GM19099 (cell line): ENCODE results near the gene TMEM59.

Source experiments
- POLR2A ChIP-seq: IDR thresholded peaks from 3 replicates; pipeline ENCODE4 v1.6.1; 2011; ENCODE audit warnings: low read depth; ENCODE audit not compliant: insufficient read length; ENCODE audit errors: extremely low read depth

Gene TMEM59, protein sequence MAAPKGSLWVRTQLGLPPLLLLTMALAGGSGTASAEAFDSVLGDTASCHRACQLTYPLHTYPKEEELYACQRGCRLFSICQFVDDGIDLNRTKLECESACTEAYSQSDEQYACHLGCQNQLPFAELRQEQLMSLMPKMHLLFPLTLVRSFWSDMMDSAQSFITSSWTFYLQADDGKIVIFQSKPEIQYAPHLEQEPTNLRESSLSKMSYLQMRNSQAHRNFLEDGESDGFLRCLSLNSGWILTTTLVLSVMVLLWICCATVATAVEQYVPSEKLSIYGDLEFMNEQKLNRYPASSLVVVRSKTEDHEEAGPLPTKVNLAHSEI

DNA sequence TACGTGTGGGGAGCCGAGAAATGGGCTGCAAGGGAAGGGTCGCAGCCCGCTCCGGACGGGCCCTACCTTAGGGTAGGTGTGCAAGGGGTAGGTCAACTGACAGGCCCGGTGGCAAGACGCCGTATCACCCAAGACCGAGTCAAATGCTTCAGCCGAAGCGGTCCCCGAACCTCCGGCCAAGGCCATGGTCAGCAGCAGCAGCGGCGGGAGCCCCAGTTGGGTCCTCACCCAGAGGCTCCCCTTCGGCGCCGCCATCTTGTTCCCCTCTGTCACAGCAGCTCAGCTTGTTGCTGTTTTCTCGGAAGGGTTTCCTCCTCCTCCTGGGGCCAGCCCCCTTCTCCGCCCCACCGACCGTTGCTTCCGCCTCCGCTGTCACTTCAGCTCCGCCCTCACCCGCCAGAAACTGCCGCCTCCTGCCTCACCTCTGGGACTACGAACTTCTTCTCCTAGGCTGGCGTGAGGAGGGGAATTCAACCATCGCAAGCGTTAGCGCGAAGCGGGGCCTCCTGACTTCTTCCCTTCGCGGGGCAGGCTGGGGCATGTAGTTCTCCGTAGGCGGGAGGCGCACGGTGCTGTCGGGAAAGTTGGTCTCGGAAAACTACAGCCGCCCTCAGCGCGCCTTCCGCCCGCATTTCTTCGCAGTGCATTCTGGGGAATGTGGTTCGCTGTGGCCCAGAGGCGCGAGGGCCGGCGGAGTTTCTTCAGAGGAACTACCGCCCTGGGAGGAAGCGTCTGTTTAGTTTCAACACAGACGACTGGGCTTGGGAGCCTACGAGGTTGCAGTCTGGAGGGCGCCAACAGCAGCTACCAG is at the start of gene TMEM59, which contains the start of gene TCEANC2:
TMEM59 (minus strand) TSS at position 271 of the 811 bp plus-strand sequence; CDS start at position 255, 16 bp downstream.
TCEANC2 (plus strand) TSS at position 675 of the 811 bp plus-strand sequence. CDS start 815 bp downstream, outside the sequence.
- peak; percentile 80 for TF ChIP-seq POLR2A

DNA sequence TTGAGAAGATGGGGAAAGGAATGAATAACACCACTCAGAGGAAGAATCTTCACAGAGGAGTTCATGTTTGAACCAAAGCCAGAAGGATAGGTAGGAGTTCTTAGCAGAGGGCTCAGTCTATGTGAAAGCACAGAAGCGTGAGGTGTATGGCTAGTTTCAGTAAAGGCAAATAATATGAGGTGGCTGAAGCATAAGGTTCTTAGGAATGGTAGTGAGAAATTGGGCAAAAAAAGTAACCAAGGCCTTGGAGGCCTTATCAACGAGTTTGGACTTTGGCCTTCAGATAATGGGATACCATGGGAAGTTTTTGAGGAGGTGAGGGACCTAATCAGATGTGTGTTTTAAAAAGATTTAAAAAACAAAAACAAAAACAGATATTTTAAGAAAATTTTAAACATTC is 47.5 kb upstream of the TMEM59 start:
- TF ChIP-seq POLR2A = no peak

DNA sequence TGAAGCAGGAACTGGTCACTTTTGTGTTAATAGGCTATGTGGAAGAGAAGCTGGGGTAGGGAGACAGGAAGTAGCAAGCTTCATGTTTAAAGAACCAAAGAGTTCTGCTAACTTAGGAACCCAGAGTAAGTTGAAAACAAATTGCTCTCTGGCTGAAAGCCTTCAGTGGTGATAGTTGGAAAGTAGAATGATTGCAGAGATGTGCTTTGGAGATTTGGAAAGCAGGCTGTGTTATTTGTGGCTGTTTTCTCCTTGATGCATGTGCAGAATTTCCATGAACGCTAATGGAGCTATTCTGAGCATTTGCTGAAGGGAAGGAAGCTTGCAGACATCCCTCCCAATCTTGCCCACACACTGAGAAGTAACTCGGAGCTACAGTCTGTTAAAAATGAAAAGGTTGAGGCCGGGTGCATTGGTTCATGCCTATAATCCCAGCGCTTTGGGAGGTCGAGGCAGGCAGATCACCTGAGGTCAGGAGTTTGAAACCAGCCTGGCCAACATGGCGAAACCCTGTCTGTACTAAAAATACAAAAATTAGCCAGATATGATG is 46.1 kb upstream of the TMEM59 start:
- TF ChIP-seq POLR2A = no peak

DNA sequence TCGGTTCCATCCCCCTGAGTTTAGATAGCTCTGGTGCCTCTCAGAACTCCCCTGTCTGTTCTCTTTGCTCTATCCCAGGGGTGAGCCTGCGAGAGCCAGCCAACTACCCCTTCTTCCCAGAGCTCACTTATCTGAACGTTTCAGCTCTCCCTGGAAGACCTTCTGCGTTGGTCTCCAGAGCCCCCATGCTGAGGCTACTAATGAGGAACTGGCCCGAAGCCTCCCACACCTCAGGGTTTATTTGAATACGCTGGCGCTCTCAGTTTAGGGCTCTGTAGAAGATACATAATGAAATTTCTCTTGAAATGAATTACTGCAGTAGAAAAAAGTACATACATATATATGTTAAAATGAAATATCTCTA is 43.9 kb upstream of the TMEM59 start:
- TF ChIP-seq POLR2A = no peak

DNA sequence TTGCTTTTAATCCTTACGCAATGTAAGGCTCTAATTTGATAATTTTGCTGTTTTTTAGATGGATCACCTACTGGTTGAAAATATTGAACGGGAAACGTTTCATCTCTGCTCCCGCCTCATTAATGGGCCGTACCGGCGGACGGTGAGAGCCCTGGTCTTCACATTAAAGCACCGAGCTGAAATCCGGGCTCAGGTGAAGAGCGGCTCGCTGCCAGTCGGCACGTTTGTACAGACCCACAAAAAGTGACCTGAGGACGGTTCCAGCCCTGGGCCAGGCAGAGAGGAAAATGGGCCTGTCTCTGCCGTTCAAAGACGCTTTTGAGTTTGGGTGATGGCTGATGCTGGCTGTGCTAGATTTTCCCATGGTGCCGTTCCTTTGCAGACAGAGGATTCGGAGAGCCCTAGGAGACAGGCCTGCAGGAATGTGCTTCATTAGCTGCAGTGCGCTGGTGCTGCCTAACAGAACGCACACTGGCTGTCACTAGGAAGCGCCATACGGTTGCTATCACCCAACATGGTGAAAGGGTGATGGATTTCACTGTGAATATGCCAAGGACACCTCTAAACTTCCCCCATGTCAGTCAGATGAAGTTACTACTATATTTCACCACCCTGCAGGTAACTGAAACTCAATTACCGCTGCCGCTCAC is 43.3 kb upstream of the TMEM59 start:
- no peak for TF ChIP-seq POLR2A

DNA sequence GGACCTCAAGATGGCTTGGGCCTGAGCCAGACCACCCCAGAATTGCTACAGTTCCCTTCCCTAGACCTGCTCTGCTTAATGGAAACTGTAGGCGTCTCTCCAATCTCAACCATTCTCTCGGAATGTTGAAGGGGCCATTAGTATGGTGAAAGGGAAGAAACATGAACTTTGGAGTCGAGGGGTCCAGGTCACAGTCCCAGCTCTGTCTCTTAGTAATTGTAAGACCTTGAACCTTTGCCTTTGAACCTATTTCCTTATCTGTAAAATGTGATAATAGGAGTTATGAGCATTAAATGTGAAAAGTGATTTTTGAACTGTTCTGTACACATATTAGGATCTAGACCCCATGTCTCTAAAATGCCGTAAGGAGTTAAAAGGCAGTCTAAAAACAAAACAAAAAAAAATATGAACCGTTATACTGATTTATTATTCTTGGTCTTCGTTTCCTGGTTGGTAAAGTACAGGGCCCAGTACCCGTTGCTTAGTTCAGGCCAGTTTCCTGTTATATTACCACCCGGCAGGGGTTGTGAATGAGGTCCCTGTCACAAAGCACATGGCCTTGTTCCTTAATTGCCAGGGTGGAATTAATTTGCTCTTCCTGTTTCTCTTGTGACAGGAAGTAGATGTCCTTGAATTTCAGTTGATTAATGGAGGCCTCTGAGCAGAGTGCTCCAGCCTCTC is 42.7 kb upstream of the TMEM59 start:
- TF ChIP-seq POLR2A = no peak

DNA sequence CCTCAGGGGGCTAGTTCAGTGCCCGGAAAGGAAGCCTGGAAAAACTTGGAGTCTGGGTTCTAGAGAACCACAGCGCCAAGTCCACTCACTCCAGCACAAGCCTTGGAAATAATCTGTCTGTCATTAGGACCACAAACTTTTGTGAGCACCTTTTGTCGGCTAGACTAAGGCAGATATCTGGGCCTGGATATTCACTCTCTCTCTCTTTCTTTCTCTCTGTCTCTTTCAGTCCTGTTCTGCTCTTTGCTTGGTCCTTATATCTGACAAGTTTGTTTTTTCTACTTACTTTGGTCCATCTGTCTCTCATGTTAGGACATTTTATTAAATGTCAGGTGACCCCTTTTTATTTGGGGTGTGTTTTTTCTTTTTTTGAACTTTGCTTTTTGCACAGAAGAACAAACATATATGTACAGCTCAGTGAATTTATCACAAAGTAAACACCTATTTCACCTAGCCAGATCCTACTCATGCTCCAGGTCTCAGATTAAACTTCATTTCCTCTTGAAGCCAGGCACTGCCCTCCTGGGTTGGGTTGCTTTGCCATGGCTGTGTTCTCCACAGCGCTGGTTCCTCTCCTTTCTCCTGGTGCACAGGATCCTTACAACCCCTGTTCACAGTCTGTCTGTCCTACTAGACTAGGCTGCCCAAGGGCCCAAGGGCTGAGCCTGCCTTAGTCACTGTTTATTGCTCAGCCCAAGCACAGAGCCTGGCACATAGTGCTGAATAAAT is 41.2 kb upstream of the TMEM59 start:
- no peak for TF ChIP-seq POLR2A

DNA sequence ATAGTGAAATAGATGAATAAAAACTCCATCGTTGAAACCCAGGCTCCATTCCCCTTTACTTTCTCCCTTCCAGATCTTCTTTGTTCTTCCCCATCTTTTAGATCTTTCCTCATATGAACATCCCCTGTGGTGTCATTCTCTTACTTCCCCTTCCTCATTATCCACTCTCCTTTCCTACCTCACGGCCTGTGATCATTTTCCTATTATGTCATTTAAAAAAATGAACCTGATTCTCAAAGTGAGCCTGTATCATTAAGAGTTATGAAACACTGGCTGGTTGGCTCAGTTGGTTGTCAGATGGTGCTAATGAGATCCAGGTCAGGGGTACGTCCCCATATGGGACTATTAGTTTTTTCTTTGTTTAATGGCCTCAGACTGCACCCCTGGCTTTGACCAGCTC is 38.7 kb upstream of the TMEM59 start:
- no peak for TF ChIP-seq POLR2A

DNA sequence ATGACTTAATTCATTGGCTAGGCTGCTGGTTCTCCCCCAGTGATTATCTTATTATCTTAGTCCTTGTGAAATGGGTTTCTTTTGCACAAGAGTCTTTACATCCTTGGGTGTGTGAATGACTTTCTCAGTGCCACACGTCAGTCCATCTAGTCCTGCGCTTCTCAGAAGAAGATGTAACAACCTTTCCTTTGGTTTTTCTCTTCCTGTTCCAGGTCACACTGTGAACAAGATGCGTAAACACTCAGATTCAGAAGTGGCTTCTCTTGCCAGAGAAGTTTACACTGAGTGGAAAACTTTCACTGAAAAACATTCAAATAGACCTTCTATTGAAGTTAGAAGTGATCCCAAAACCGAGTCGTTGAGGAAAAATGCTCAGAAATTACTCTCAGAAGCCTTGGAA is 35.4 kb upstream of the TMEM59 start:
- no peak for TF ChIP-seq POLR2A

DNA sequence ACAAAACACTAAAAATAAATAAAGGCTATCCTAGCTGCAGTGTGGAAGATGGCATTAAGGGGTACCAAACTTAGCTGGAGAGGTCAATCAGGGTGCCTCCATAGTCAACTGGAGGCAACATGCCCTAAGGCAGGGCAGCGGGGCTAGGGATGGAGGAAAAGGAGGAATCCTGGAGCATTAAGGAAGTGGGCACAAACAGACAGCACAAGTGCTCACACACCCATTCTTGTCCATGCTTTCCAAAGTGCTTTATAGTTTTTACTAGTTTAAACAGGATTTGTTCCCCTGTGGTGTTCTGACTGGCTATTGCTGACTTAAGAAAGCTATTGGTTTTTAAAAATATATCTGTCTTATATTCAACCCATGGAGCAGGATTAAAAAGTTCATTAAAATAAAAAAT is 33.8 kb upstream of the TMEM59 start:
- TF ChIP-seq POLR2A = no peak

DNA sequence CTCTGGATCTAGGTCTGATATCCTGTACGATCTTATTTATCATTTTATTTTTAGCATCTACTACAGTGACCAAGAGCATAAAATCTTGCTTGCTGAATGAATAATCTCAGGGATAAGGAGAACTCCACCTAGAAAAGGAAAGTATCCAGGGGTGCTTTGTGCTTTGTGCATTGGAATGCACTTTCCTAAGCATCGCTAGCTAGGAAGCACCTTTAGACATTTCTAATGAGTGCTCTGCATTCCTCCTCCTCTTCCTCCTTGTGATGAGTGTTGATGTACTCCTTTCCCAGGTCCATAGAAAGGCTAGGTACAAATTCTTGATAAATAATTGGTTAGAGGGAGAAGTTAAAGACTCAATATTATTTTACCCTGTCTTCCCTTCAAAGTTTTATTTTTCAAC is 31.8 kb upstream of the TMEM59 start:
- no peak for TF ChIP-seq POLR2A

DNA sequence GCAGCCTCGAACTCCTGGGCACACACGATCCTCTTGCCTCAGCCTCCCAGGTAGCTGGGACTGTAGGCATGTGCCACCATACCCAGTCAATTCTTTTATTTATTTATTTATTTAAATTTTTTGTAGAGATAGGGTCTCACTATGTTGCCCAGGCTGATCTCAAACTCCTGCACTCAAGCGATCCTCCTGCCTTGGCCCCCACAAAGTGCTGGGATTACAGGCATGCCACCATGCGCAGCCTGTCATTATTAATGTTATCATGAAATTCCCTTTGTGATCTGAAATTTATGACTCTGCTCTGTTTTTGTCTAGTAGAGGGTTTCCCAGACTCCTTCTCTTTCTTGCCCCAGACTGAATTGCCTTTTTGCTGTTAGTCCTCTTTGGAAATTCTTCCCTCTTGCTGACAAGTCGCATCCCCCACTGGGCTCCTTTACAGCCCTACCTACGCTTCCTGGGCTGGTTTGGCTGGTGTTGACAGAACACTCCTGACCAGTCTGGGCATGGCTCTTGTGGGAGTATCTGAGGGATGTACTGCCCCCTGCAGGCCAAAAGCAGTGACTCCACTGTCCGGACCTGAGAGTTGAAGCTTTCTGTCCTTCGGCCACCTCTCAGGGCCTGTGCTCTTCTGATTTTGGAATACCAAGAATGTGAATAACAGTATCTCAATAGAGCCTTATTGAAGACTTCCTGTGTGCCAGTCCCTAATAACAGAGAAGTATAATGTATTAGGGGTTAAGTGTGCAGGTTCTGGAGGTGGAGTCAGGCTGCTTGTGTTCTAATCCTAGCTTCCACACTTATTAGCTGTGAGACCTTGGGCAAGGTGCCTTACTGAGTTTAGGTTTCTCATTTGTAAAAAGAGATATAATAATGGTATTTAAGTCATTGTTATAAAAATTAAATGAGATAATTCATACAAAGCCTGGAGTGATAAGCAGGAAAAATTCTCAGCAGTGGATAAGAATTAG is 28.6 kb upstream of the TMEM59 start:
- TF ChIP-seq POLR2A = no peak

DNA sequence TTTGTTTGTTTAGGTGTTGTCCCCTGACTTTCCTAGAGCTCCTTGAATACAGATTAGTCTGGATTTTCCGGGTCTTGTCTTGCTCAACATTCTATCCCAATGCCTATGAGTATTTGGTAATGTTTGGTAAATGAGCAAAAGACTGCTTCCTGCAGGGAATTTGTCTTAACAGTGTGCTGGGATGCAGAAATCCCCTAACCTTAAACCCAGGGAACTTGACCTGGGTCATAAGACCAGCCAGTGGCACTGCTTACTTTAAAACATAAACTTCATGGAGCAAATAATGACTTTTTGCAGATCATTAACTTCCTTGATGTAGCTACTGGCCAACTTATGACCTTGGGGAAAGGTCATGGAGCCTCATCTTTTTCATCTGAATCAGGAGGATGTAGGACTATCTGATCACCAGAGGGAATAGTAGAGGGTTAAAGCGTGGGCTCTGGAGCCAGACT is 27.6 kb upstream of the TMEM59 start:
- TF ChIP-seq POLR2A = no peak
